NCI-H526 treated with DMSO at 0.1 percent for 48 hours (cell line): ENCODE measurements around the gene PDE4D.

Experiments used
- DNase-seq: peaks from one replicate; lab custom pipeline; 2025; lab: John Stamatoyannopoulos, UW

The PDE4D gene

DNA sequence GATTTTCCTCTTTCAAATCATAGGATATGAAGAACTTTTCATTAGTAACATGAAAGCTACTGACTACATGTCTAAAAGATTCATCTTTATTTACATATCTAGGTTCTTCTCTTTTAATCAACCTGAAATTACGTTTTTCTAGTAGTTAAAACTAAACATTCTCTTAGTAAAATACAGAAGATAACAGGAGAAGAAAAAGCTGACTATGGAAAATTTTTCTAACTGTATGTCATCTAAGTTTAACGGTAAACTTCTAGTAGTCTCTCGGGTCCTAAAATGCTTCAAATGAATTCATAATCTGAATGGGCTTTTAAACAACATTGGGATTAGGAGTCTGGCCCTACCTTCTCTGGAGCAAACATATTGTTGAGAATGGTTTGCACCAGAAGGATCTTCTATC, 151.9 kb downstream of the PDE4D start:
- no peak for DNase-seq

DNA sequence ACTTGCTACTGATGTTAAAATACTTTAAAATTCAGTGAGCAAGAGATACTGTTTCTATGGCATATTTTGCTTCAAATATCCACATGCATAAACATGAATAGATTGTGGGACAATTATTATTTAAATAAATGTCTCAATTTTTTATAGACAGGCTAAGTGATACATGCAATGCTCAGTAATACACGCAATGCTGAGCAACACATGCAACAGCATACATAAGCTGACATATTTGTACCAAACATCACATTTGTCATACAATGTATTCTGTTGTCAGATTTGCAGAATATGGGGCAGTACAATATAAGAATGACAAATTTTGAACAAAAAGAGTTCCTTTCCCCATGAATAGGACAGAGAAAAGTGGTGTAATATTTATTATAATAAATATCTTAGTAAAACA, 155.5 kb downstream of the PDE4D start:
- DNase-seq, result no peak

DNA sequence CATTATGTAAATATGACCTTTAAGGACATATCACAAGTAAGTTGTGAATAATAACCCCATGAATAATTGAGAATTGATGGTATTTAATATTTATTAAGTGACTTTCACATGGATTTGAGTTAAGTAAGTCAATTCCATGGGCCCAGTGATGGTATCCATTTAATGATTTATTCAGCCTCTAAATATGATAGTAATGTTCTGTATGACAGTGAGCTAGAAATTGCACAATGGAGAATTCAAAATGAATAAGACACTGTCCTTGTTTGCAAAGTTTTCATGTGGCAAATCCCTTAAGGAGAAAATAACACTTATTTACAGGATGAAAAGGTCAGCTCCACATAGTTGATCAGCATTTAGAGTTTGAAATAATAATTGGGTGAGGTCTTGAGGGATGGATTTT, 160.7 kb downstream of the PDE4D start:
- DNase-seq, result no peak

DNA sequence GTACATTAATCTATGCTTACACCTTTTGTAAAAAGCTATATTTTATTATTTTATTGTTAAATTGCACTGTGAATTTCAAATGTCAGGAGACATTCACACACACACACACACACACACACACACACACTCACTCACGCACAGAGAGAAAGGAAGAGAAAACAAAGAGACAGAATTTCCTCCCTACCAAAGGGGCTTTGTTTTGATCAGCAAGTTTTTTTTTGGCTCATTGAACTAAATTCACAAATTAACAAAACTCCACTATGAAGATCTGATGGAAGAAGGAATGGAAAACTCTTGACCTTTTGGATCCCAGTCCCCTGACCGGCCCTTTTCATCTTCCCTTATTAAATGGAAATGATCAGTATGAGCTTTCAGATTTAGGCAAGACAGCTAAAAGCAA, 161.2 kb downstream of the PDE4D start:
- no peak for DNase-seq

DNA sequence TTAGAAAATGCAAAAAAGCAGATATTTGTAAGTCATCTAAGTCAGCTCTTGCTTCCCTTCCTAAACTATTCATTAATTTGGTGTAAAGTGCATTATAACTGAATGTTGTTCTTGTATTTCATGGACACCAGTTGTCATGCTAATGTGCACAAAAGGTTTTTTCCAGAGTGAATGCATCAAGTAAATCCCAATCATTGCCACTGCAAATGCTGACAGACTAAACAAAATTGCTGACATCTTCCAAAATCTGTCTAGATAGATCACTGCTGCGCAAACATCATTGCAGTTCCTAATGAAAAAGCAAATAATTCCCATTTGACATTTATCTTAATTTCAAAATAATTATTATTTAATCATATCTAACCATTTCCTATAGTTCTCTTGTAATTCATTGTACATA, 161.7 kb downstream of the PDE4D start:
- no peak for DNase-seq

DNA sequence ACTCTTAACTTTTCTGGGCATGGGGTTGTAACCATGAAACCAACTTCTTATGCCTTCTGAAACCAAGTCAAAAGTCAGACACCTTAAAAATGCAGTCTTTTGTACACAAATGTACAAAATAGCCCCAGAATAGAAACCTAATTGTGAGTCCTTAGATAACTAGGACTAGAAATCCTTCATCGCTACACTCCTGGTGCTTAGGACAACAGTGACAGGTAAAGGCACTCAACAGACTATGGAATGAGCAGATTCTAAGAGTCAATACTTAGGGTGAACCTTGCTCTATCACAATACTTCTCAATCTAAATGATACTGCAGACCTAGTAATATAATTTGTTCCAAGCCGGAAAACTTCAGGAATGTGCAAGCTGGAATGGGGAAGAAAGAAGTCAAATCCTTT, 163.7 kb downstream of the PDE4D start:
- DNase-seq, result no peak

DNA sequence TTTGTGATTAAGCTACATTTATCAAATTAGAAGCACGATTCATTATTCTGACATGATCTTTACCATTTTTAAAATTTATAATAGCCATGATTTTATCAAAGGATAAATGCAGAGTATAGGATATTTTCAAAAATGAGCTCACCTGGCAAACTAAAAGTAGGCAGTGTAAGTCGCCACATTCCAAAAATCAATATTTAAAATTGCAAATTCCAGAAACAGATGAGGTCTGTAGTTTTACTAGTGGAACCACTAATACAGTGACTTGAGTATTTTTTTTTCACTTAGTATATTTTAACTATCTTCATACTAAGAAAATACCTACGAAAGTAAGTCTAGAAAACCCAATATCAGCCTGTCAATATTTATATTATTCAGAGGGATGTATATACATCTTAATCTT, 164.2 kb downstream of the PDE4D start:
- DNase-seq, result no peak

DNA sequence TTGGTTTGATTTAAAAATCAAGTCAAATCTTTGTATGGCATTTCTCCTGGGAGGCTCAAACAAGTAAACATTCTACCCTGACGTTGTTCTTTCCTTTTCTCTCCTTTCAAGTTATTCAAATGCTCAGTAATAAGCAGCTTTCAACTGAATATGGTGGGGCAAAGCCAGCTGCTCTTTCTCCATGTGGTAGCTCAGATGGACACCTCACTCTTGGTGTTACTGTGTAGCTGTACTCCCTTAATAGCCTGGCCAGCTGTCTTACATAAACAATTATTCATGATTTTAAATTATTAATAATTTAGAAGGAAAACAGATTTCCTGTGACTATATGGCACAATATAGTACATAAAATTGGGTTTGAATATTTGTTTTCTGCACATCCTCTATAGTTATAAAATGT, 165.2 kb downstream of the PDE4D start:
- DNase-seq, result no peak

DNA sequence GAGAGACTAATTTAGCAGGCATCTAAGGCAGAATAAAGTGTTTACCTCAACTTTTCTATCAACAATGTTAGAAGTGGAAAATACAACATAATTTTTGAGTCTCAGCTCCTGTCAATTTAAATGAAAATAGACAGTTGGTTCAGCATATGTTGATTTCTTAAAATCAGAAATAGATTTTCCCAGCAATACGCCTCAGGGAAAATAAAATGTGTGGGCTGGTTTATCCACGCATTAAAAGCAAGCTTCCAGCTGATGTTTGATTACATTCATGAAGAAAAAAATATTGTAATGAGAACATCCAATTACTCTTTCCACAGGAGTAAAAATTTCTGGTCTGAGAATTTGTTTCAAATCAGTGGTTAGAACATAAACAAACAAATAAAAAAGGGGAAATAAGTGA, 166.3 kb downstream of the PDE4D start:
- no peak for DNase-seq

DNA sequence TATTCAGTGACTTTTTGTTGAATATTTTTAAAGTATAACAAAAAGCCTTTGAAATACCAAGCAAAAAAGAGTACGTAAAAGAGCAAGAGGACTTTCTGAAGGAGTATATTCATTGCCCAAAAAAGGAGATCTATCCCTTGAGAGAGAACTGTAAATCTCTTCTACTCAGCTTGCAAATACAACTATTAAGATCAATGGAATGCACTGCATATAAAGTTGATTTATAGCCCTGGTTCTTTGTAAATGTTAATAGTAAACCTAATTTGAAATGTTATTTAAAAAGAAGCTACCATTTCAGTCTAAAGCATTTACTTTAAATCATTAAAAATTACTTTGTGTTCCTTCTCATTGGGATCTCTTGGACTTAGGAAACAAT, 168.1 kb downstream of the PDE4D start:
- DNase-seq, result no peak

DNA sequence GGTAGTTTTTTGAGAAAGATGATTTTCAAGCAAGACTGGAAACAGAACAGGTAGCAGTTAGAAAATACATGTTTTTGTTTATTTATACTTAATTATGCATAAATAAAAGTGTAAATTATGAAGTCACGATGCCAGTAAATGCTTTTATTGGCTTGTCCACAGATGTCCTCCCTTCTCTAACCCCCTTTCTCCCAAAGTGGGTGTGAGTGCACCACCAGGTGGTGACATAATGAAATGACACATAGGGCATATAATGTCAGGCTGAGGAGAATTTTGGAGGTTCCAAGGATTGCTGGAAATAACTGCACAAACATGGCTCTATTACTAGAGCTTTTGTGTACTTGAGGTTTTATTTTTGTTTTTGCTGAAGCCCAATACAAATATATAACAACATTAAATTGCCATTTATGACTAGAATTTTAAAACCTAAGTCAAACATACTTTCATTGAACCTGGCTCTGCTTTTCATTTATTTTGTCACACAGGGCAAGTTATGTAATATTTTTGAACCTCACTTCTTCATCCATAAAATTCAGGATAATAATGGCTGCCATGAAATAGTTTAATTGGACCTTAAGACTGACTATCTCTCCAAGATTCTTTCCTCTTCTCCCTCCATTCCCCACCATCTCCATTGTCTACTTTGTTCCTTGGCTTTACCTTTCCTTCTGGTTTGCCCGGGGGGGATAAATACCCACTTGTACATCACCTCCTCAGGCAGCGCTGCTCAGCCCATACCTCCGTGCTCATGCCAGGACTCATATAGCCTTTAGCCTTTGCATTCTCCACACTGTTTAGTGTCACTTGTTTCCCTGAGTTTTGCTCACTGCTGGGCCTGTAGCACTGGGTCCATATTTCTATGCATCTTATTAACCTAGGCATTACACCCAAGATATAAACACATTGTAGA, 168.8 kb downstream of the PDE4D start:
- no peak for DNase-seq

DNA sequence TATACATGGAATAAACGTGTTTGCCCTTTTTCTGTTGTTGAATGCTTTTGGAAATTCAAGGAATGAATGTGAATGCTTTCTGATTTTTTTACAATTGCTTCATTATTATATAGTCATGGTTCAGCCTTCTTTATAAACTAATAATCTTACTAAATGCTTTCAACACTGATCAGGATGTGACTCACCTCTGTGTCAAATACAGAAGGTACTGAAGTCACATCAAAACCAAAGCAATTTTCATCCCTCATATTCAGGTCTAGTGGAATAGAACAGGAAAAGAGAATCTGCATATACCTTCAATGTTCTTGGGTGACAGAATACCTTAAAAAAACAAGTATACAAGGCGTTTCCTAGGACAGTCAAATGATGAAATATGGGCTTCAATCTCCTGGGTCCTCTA, 170.7 kb downstream of the PDE4D start:
- no peak for DNase-seq

DNA sequence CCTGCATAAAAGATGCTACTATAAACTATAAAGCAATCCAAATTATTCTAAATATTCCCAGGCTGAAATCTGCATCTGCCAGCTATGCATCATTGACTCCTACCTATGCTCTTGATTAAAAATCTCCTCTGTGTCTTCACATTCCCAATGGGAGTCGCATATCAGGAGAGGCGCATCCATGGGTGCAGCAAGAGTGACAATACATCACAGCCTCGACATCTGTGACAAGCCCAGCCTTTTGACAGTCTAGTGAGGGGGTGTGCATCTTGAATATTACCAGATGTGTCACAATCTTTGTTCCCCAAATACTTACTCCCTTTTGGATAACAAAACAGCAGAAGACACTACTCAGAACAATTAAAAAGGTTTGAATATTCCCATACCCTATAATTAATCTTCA, 171.8 kb downstream of the PDE4D start:
- no peak for DNase-seq

DNA sequence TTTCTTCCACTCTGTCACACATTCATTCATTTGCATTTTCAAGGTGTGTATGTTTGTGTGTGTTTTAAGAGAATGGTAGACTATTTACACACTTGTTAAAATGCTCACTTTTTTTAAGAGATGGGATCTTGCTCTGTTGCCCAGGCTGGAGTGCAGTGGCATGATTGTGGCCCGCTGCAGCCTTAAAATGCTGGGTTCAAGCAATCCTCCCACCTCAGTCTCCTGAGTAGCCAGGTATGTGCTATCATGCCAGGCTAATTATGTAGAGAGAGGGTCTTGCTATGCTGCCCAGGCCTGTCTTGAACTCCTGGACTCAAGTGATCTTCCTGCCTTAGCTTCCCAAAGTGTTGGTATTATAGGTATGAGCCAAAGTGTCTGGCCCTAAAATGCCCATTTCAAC, 173.5 kb downstream of the PDE4D start:
- DNase-seq, result no peak

DNA sequence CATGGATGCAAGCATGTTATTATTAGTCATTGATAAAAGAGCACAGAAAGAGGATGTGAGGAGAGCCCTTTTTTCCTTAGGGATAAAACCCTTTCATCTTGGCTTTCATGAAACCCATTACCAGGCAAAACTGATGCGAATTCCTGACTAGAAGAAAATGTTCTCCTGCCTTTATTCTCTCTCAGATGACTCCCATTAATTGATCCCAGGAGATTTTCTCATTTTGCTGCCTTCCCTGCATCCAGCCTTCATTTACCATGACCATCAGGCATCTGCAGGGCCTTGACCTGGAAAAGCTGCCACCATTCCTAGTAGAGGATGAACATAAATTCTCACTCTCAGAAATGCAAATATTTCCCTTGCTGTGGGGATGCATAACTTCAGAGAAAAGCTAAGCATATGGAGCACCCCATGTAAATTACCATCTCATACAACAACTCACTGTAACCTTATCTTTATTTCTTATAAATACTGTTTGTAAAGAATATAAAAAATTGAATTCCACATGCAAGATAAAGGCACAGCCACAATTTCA, 176.5 kb downstream of the PDE4D start:
- no peak for DNase-seq

DNA sequence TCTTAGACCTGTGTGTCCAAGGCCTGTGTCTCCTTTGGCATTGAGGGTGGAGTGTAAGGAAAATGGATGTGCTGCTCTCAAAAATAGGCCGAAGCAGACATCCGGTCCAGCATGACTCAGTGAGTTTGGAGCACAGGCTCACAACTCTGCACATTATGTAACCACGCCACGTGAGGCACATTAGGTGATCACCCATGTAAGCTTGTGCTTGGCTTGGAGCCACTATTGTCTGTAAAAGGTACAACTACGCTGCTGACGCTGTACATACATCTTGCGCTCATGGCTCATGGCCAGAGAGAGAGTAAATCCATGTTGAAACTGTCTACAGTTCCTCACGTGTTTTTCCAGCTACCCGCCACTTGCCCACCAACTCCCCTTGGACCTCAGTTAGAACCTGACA, 177.5 kb downstream of the PDE4D start:
- no peak for DNase-seq

DNA sequence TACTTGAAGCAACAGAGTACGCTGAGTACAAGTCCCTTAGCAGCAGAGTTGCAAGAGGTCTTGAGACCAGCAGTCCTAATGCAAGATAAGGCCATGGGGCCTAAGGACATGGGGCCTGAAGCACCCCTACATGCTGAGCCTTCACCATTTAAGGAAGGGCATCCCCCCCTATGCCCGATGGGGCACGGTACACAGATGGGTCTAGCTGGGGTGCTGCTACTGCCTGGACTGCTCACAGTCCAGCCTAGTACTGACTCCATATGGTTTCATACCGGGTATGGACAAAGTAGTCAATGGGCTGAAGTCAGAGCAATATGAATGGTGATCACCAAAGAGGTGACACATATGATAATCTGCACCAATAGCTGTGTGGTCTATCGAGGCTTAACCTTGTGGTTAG, 178.3 kb downstream of the PDE4D start:
- no peak for DNase-seq

DNA sequence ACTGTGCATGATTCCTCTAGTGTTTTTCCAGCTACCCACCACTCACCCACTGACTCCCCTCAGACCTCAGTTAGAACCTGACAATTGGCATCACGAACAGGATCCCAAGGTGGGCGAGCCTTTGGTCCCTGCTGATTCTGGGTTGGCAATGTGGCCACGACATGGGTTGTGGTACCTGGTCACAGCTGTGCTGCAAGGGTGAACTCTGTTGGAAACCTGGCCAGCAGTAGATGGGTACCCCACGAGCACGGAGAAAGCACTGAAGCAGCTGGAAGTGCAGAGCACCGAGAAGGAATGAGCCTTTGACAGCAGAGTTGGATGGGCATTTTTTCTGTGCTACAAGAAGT, 180.1 kb downstream of the PDE4D start:
- DNase-seq, result no peak

DNA sequence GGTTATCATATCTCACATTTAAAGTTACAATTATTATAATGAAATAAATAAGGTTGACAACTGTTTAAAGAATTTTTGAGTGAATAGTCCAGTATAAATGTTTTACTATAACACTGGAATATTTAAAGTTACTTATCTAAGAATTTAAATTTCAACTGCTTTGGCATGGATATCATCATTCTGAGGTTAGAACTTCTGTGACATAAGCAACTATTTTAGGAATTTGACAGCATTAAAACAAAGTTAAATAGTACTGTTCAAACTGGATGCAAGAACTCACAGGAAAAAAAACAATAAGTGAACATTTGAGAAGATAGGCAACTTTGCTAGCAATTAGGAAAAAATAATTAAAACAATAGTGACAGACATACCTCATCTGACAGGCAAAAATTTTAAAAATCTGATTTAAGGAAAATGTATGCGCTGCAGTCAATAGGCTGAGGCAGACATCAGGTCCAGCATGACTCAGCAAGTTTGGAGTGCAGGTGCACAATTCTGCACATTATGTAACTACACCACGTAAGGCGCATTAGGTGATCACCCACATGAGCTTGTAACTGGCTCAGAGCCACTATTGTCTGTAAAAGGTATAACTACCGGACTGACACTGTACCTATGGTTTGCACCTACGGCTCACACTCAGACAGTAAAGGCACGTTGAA, 180.6 kb downstream of the PDE4D start:
- no peak for DNase-seq

DNA sequence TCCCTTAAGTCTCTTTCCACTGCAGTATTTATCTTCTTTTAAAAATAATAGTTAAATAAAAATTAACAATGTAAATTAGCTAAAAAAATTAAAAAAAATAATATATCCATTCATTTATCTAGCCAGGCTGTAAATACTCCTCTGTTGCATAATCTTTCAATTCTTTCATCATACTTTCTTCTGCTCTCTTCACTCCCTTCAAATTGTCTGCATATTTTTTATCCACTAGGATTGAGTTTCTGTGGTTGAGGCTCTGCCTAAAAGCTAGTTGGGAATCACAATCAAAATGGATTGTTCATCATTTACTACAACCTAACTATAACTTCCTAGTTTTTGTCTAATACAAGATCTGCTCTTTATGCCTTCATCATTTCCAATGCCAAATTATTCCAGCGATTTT, 182.2 kb downstream of the PDE4D start:
- no peak for DNase-seq

DNA sequence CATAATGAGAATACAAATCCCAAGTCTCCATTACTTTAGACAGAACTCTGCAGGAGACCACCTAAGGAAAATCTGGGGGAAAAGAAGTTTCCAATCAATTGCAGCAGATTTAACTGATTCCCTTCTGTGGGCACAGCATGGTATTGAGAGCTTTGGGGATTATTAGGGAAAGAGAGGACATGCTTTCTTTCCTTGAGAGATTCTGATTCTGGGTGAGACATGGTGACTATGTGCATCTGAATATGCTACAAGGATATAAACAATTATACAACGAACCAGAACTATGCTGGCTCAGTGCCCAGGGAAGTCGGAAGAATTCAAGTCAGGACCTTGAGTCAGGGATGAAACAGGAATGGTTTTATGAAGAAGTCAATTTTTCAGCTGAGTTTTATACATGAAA, 183.7 kb downstream of the PDE4D start:
- DNase-seq, result no peak

DNA sequence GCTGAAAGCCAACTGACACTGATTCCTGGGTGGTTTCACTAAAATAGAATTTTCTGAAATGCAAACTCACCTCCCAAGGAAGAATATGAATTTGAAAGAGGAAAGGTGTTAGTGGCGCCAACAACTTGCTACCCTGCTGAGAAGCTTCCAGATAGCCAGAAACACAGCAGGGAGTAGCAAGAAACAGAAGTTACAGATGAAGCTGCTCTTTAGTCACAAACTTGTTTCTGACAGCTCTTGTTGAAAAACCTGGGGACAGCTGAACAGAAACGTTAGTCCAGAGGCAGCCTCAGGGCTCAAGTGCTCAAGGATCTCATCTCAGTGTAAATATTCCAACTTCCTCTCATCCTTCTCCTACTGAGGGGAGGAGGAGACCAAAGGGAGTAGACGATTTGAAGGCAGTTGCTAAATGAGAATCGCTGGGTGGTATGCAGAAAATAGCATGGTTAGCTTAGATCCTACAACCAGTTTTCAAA, 184.1 kb downstream of the PDE4D start:
- no peak for DNase-seq

DNA sequence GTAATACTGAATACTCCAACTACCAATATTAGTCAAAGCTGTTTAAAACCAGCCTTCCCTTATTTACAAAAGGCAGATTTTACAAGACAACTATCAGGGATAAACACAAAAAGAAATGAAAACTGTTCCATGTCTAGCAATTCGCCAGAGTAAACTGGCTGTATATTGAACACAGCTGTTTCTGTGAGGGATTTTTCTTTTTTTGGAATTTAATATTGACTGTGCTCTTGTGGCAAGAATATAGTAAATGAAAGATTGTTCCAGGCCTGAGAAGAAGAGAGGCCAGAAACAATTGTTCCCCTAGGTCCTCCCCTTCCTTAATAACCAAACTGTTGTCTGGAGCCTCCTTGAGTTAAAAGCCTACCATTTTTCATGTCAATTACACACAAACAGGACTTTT, 188.6 kb downstream of the PDE4D start:
- DNase-seq, result no peak

DNA sequence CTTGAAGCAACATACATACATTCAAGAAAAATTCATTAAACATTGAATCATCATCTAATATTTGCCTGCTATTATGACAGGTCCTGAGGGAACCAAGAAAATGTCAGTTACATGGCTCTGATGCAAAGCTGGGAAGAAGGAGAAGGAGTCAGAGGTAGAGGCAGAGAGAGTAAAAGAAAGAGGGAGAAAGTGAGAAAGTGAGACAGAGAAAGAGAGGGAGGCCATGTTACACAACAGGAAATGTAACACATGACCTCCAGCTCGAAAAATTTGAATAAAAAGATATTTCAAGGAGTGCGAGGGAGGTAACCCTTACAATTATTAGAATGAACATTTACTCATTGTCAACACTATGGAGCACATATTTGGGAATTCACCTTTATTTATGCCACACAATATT, 189.7 kb downstream of the PDE4D start:
- no peak for DNase-seq
